HepG2 (cell line): ENCODE data around the gene ALDH3B1.

ENCODE experiments used
- HNF4G ChIP-seq, 2 experiments: sonication (generic) in 1 of 2; formaldehyde crosslinking in 1 of 2; IDR thresholded peaks; 2 replicates each; pipeline versions ENCODE4 v1.4.0 to v1.6.1; 2011 to 2020; ENCODE audit warnings: borderline replicate concordance in 2 of 2, low read depth in 2 of 2, mild to moderate bottlenecking in 2 of 2, low read length in 1 of 2, missing genetic modification reagents in 1 of 2, moderate library complexity in 1 of 2
- ZNF629 ChIP-seq: sonication (generic); formaldehyde crosslinking; conservative IDR thresholded peaks from 2 replicates; pipeline ENCODE4 v1.5.0; 2020; ENCODE audit warnings: missing genetic modification reagents
- ZSCAN25 ChIP-seq: sonication (generic); formaldehyde crosslinking; IDR thresholded peaks from 2 replicates; pipeline ENCODE4 v1.8.0; 2022; ENCODE audit warnings: mild to moderate bottlenecking, missing genetic modification reagents

DNA sequence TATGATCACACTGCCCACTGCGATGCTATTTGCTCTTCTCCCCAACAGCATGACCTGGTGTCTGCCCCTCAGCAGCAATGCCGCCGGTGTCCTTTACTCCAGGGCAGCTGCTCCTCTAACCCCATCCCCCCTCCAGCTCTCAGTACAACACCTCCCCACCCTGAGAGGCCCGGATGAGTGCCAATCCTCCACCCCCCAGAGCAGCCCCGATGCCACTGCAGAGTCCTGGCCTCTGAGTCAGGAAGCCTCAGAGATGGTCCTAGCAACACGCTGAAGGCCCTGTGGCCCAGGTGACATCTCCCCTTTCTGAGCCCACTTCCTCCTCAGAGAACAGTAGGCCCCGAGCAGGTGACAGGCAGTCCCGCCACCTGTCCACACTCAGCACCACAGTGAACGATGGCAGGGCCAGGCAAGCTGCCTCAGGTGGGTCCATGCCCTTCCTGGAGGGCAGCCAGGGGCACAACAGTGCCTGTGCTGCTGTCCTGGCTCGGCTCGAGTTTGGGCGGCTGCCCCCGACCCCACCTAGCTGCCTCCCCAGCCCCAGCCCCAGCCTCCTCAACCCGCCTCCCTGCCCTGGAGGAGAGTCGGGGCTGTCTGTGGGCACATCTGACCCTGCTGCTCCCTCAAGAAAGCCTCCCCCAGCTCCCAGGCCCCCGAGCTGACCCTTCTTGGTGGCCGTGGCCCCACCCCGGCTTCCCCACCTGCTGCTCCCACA, 16.4 kb downstream of the ALDH3B1 start:
- TF ChIP-seq HNF4G (IDR thresholded peaks at IDR 0.05; ENCODE audit: borderline replicate concordance, low read depth, low read length) (no peak), HNF4G (CRISPR knock-in tag; IDR thresholded peaks at IDR 0.05; ENCODE audit: borderline replicate concordance, low read depth) (no peak), ZNF629 (CRISPR knock-in tag) (no peak), ZSCAN25 (CRISPR knock-in tag) (no peak)
